Prostate gland (tissue), 2 donors: Measurements from ENCODE around the gene ZNF488. TPM values are rescaled to one million over a fixed set of nuclear protein-coding genes. Genes with fewer than 3 reads are reported as not detected.

ENCODE experiments used
- DNase-seq: peaks from one replicate; pipeline ENCODE4 v3.0.0-alpha.2; 2019; ENCODE audit warnings: low spot score
- H3K27ac ChIP-seq, 2 donors: fragments of 200-600 bp; sonication (generic); 2 replicates each; pipeline ENCODE4 v1.5.1; 2017 to 2019
- H3K27me3 ChIP-seq: fragments of 200-600 bp; sonication (generic); replicated peaks from 2 replicates; pipeline ENCODE4 v1.5.1; 2019; ENCODE audit not compliant: insufficient read depth
- H3K36me3 ChIP-seq, 2 donors: fragments of 200-600 bp; sonication (generic); 1 replicate in 1 of 2; 2 replicates in 1 of 2; pipeline versions ENCODE4 v1.5.1 to v1.8.1; 2017 to 2019
- H3K4me1 ChIP-seq: fragments of 200-600 bp; sonication (generic); replicated peaks from 2 replicates; pipeline ENCODE4 v1.5.1; 2019
- H3K4me3 ChIP-seq, 2 donors: fragments of 200-600 bp; sonication (generic); 2 replicates each; pipeline ENCODE4 v1.5.1; 2017 to 2019
- H3K9me3 ChIP-seq: fragments of 200-600 bp; sonication (generic); 2 replicates; pipeline ENCODE4 v1.5.1; 2017
- CTCF ChIP-seq, 4 experiments: fragments of 200-600 bp in 2 of 4; fragments of 450-650 bp in 2 of 4; sonication (generic) in 2 of 4; IDR thresholded peaks; 1 replicate in 3 of 4; 2 replicates in 1 of 4; pipeline ENCODE4 v1.5.1; 2016 to 2019; ENCODE audit warnings: antibody characterized with exemption in 4 of 4, mild to moderate bottlenecking in 2 of 4, moderate library complexity in 2 of 4
- POLR2A ChIP-seq: fragments of 450-650 bp; IDR thresholded peaks from one replicate; pipeline ENCODE4 v1.6.1; 2016; ENCODE audit warnings: antibody characterized with exemption, mild to moderate bottlenecking
- POLR2AphosphoS5 ChIP-seq: sonication (generic); formaldehyde crosslinking; IDR thresholded peaks from one replicate; pipeline ENCODE4 v1.6.1; 2017; ENCODE audit warnings: antibody characterized with exemption
- WGBS: methylation state at CpG from one replicate; pipeline ENCODE4 v1.1.5; 2018; 5-methylcytosine and 5-hydroxymethylcytosine counted together
- intact Hi-C: fragments of 100-400 bp; cut with DNase I; formaldehyde crosslinking; loops from one replicate; pipeline ENCODE4 v1.14.2; 2022
- total RNA-seq, 2 donors: library from RNA; depleted of rRNA; stranded (reverse); fragments of >200 nt; gene quantifications; one replicate each; pipeline ENCODE4 v1.1.0, GENCODE V29; 2016

The ZNF488 gene
- total RNA-seq, 2 donors from 2014 or later: 1.5 to 1.9 TPM

DNA sequence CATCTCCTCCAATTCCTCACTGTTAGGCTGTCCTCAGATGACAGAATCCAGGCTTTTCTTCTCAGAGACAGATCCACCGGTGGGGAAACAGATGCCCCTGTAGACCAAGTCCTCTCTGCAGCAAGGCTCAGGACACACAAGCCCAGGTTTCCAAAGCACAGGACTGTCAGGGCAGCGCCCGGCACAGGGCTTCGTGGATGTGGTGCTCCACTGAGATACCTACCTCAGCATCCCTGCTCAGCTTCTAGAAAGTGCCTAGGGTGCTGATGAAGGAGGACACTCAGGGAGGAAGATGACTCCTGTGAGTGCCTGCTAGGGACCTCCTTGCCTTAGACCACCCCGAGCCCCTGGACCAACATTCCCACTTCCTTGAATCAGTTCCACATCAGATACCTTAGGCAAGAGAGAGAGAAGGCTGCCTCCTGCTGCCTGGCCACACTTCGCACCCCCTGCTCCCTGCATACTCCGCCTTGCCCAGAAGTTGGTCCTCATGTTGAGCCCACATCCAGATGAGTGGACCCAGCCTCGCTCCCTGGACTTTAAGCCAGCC is 44.8 kb downstream of the ZNF488 start:
- Histone ChIP-seq H3K4me1 (no peaks in the 10 kb centered on the region), H3K9me3 (no peaks in the 10 kb centered on the region), H3K36me3 (no peaks in the 10 kb centered on the region), H3K4me3 (no peak overlapping the region), H3K27ac (no peak overlapping the region), H3K27me3 (no peaks in the 10 kb centered on the region)
- 85% methylated on average over 8 of the region's 8 CpGs for WGBS
- DNase-seq: no peak
- TF ChIP-seq POLR2AphosphoS5 (no peak), CTCF (IDR thresholded peaks at IDR 0.05) (no peak), POLR2A (no peak)
- intact Hi-C loops: no loop called here

GRCh38 chr10:47337310-47337709 is 46.8 kb downstream of the ZNF488 start:
- 76% methylated on average over 4 of the region's 4 CpGs for WGBS
- TF ChIP-seq POLR2AphosphoS5 (no peak), POLR2A (no peak)
- H3K9me3 ChIP-seq: no peaks in the 10 kb centered on the region
- intact Hi-C loops: no loop called here
- H3K4me1 ChIP-seq: no peaks in the 10 kb centered on the region
- no peaks in the 10 kb centered on the region for H3K36me3 ChIP-seq
- no peaks in the 10 kb centered on the region for H3K27me3 ChIP-seq
- no peak overlapping the region for H3K27ac ChIP-seq
- DNase-seq: no peak
- no peak overlapping the region for H3K4me3 ChIP-seq

- Histone ChIP-seq H3K4me1 (no peaks in the 10 kb centered on the region), H3K4me3 (no peak overlapping the region), H3K36me3 (no peaks in the 10 kb centered on the region), H3K9me3 (no peaks in the 10 kb centered on the region), H3K27me3 (no peaks in the 10 kb centered on the region), H3K27ac (no peak overlapping the region)
- DNase-seq: no peak
- TF ChIP-seq POLR2A (no peak), POLR2AphosphoS5 (no peak), CTCF (IDR thresholded peaks at IDR 0.05) (no peak)
- intact Hi-C loops: no loop called here
- 67% methylated on average over 15 of the region's 15 CpGs for WGBS
These were observed 47.5 kb downstream of the ZNF488 start for GRCh38 chr10:47336387-47337134.

GRCh38 chr10:47335906-47336305 is 48.2 kb downstream of the ZNF488 start:
- Histone ChIP-seq H3K4me1 (no peaks in the 10 kb centered on the region), H3K27me3 (no peaks in the 10 kb centered on the region), H3K36me3 (no peaks in the 10 kb centered on the region), H3K27ac (no peak overlapping the region), H3K9me3 (no peaks in the 10 kb centered on the region), H3K4me3 (no peak overlapping the region)
- intact Hi-C loops: no loop called here
- no peak for TF ChIP-seq POLR2AphosphoS5
- TF ChIP-seq POLR2A: no peak
- TF ChIP-seq CTCF (IDR thresholded peaks at IDR 0.05): no peak
- 96% methylated on average over 3 of the region's 5 CpGs for WGBS
- DNase-seq: no peak

GRCh38 chr10:47334466-47335295 is 49.4 kb downstream of the ZNF488 start:
- no peak for DNase-seq
- TF ChIP-seq CTCF (IDR thresholded peaks at IDR 0.05) (no peak), POLR2AphosphoS5 (no peak), POLR2A (no peak)
- intact Hi-C loops: no loop called here
- no peaks in the 10 kb centered on the region for H3K4me1 ChIP-seq
- no peak overlapping the region for H3K27ac ChIP-seq
- no peaks in the 10 kb centered on the region for H3K9me3 ChIP-seq
- no peaks in the 10 kb centered on the region for H3K27me3 ChIP-seq
- H3K4me3 ChIP-seq: no peak overlapping the region
- no peaks in the 10 kb centered on the region for H3K36me3 ChIP-seq
- WGBS: 85% methylated on average over 8 of the region's 8 CpGs
